ENCODE measurements around the gene AZIN2. TPM values are rescaled to one million over a fixed set of nuclear protein-coding genes. Genes with fewer than 3 reads are reported as not detected.

The AZIN2 gene
- total and polyA plus RNA-seq, 9 of the 15 experiments (the other 6 are each of a cell fraction or from before 2014, with no cell fraction given), result 0.06 to 0.91 (median 0.42) TPM; not detected in 2

- TF ChIP-seq, protein P1, sequence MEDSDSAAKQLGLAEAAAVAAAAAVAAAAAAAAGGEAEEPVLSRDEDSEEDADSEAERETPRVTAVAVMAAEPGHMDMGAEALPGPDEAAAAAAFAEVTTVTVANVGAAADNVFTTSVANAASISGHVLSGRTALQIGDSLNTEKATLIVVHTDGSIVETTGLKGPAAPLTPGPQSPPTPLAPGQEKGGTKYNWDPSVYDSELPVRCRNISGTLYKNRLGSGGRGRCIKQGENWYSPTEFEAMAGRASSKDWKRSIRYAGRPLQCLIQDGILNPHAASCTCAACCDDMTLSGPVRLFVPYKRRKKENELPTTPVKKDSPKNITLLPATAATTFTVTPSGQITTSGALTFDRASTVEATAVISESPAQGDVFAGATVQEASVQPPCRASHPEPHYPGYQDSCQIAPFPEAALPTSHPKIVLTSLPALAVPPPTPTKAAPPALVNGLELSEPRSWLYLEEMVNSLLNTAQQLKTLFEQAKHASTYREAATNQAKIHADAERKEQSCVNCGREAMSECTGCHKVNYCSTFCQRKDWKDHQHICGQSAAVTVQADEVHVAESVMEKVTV (CRISPR knock-in tag; IDR thresholded peaks at IDR 0.05), result no peak
- no peak for TF ChIP-seq TFAM (CRISPR knock-in tag; conservative IDR thresholded peaks at IDR 0.05)
- TF ChIP-seq ZNF436 (CRISPR knock-in tag; IDR thresholded peaks at IDR 0.05), result no peak
- peak; percentile 43; the same call in 1 of the 2 replicates for TF ChIP-seq SRSF3 (IDR thresholded peaks at IDR 0.05; ENCODE audit: insufficient read depth, low read length)
- no peak; a peak in 1 of 4 replicates for TF ChIP-seq KDM4B (IDR thresholded peaks at IDR 0.05; ENCODE audit: borderline replicate concordance in 2 of 2, low read depth in 1 of 2)
- TF ChIP-seq ELF1 (tag; IDR thresholded peaks at IDR 0.05), result peak; percentile 76
- TF ChIP-seq ESRRB (CRISPR knock-in tag; IDR thresholded peaks at IDR 0.05; ENCODE audit: borderline replicate concordance), result no peak
- TF ChIP-seq MXI1 (IDR thresholded peaks at IDR 0.05; ENCODE audit: low read depth, low read length), result peak; percentile 14; the same call in 1 of the 2 replicates
- no peak for TF ChIP-seq RAD21 (CRISPR knock-in tag; conservative IDR thresholded peaks at IDR 0.05 in 1 of 2, IDR thresholded peaks at IDR 0.05 in 1 of 2)
- TF ChIP-seq E2F3 (CRISPR knock-in tag; IDR thresholded peaks at IDR 0.05), result peak; percentile 85; the same call in 1 of the 2 replicates
- TF ChIP-seq, protein P2, sequence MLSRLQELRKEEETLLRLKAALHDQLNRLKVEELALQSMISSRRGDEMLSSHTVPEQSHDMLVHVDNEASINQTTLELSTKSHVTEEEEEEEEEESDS (CRISPR knock-in tag; IDR thresholded peaks at IDR 0.05), result no peak
- TF ChIP-seq, protein P3, sequence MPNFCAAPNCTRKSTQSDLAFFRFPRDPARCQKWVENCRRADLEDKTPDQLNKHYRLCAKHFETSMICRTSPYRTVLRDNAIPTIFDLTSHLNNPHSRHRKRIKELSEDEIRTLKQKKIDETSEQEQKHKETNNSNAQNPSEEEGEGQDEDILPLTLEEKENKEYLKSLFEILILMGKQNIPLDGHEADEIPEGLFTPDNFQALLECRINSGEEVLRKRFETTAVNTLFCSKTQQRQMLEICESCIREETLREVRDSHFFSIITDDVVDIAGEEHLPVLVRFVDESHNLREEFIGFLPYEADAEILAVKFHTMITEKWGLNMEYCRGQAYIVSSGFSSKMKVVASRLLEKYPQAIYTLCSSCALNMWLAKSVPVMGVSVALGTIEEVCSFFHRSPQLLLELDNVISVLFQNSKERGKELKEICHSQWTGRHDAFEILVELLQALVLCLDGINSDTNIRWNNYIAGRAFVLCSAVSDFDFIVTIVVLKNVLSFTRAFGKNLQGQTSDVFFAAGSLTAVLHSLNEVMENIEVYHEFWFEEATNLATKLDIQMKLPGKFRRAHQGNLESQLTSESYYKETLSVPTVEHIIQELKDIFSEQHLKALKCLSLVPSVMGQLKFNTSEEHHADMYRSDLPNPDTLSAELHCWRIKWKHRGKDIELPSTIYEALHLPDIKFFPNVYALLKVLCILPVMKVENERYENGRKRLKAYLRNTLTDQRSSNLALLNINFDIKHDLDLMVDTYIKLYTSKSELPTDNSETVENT (CRISPR knock-in tag; IDR thresholded peaks at IDR 0.05), result 0 out of 2 replicates have a peak, but pooled peaks have one; percentile 65
- TF ChIP-seq ZNF239 (CRISPR knock-in tag; IDR thresholded peaks at IDR 0.05), result peak; percentile 42; the same call in 1 of the 2 replicates
- TF ChIP-seq CEBPG (CRISPR knock-in tag; IDR thresholded peaks at IDR 0.05), result peak; percentile 74
- TF ChIP-seq CEBPG (tag; conservative IDR thresholded peaks at IDR 0.05 in 1 of 2, IDR thresholded peaks at IDR 0.05 in 1 of 2), result peak; percentile 22 to 51; a peak in 1 of 4 replicates
- peak; percentile 90 for TF ChIP-seq NCOA6 (IDR thresholded peaks at IDR 0.05)
- peak; percentile 84 for TF ChIP-seq BHLHE40 (IDR thresholded peaks at IDR 0.05; ENCODE audit: low read length)
- TF ChIP-seq ELK1 (CRISPR knock-in tag; IDR thresholded peaks at IDR 0.05), result no peak
- TF ChIP-seq TBL1XR1 (IDR thresholded peaks at IDR 0.05; ENCODE audit: low read length in 2 of 2), result 0 out of 4 replicates have a peak, but pooled peaks of 1 of the 2 experiments have one; percentile 9
- TF ChIP-seq FOSL1 (tag; conservative IDR thresholded peaks at IDR 0.05), result no peak; the same call in none of the 2 replicates
- no peak for TF ChIP-seq ZNF121 (CRISPR knock-in tag; conservative IDR thresholded peaks at IDR 0.05)
Observed at GRCh38 chr1:33036526-33037503, 44.1 kb upstream of the AZIN2 start, which contains the start of gene AK2 (continued).

Data from K562 (cell line).